Caco-2 (cell line): ENCODE data around the gene WDR4. TPM values are rescaled to one million over a fixed set of nuclear protein-coding genes. Genes with fewer than 3 reads are reported as not detected.

Experiments
- BruUV-seq: library from RNA; stranded (reverse); fragments of 400-500 nt; replicated peaks from 2 replicates; lab custom pipeline; 2021; lab: Mats Ljungman, UMichigan
- CTCF ChIA-PET: fragments of 300-600 bp; sonication (Branson Sonifier 250); formaldehyde crosslinking; loops from one replicate; lab custom pipeline; 2022; ENCODE audit warnings: antibody characterized with exemption; lab: Charles Lee
- POLR2A ChIA-PET: fragments of 300-600 bp; sonication (Branson Sonifier 250); formaldehyde crosslinking; loops from one replicate; lab custom pipeline; 2022; ENCODE audit warnings: antibody characterized with exemption; lab: Charles Lee
- DNase-seq, 2 experiments: peaks; one replicate each; pipeline versions ENCODE4 v3.0.0 to v3.0.0-alpha.2; 2020 to 2022
- H3K27me3 ChIP-seq: replicated peaks from 2 replicates; pipeline ENCODE4 v1.6.0; 2011; ENCODE audit warnings: low read length; ENCODE audit not compliant: control insufficient read depth, insufficient read depth
- H3K36me3 ChIP-seq: 2 replicates; pipeline ENCODE4 v1.5.1; 2011; ENCODE audit warnings: low read length; ENCODE audit not compliant: control insufficient read depth, insufficient read depth
- H3K4me1 ChIP-seq: fragments of 250-450 bp; sonication (Bioruptor Pico); 2 replicates; pipeline ENCODE4 v1.5.1; 2020; ENCODE audit warnings: mild to moderate bottlenecking
- H3K4me3 ChIP-seq: 2 replicates; pipeline ENCODE4 v1.5.1; 2011; ENCODE audit warnings: low read depth, mild to moderate bottlenecking, control low read depth, low read length
- H3K9me3 ChIP-seq: fragments of 250-450 bp; sonication (Bioruptor Pico); 2 replicates; pipeline ENCODE4 v1.5.1; 2020; ENCODE audit warnings: mild to moderate bottlenecking, moderate library complexity
- H3K27ac Mint-ChIP-seq: one replicate; pipeline ENCODE4 v1.8.0; 2022; ENCODE audit warnings: mixed read lengths; ENCODE audit not compliant: unreplicated experiment
- H3K27me3 Mint-ChIP-seq: one replicate; pipeline ENCODE4 v1.8.0; 2022; ENCODE audit warnings: mixed read lengths; ENCODE audit not compliant: insufficient read depth, unreplicated experiment
- H3K36me3 Mint-ChIP-seq: one replicate; pipeline ENCODE4 v1.8.0; 2022; ENCODE audit warnings: mild to moderate bottlenecking, mixed read lengths; ENCODE audit not compliant: insufficient read depth, unreplicated experiment
- H3K4me1 Mint-ChIP-seq: one replicate; pipeline ENCODE4 v1.8.0; 2022; ENCODE audit warnings: low read depth, mixed read lengths; ENCODE audit not compliant: unreplicated experiment
- H3K4me3 Mint-ChIP-seq: one replicate; pipeline ENCODE4 v1.8.0; 2022; ENCODE audit warnings: mild to moderate bottlenecking, moderate library complexity, mixed read lengths; ENCODE audit not compliant: unreplicated experiment
- H3K9me3 Mint-ChIP-seq: one replicate; pipeline ENCODE4 v1.8.0; 2022; ENCODE audit warnings: mixed read lengths; ENCODE audit not compliant: unreplicated experiment
- CTCF ChIP-seq, 2 experiments: fragments of 200-600 bp in 1 of 2; IDR thresholded peaks; 1 replicate in 1 of 2; 2 replicates in 1 of 2; pipeline versions ENCODE4 v1.5.1 to v1.8.0; 2011 to 2022; ENCODE audit warnings: antibody characterized with exemption in 1 of 2, control low read depth in 1 of 2, inconsistent platforms in 1 of 2, low read depth in 1 of 2, low read length in 1 of 2, mild to moderate bottlenecking in 1 of 2, moderate library complexity in 1 of 2; ENCODE audit not compliant: insufficient read depth in 1 of 2, severe bottlenecking in 1 of 2, unreplicated experiment in 1 of 2
- intact Hi-C: fragments of 100-400 bp; cut with micrococcal nuclease; formaldehyde crosslinking; loops from one replicate; pipeline ENCODE4 v1.10.0; 2022; ENCODE audit not compliant: unreplicated experiment
- total RNA-seq: library from RNA; stranded (reverse); gene quantifications from 2 replicates; pipeline ENCODE4 v1.2.3, GENCODE V29; 2022

WDR4 gene
- total RNA-seq, 1 experiment from 2014 or later = 35.0 TPM

GRCh38 chr21:42811960-42812359, 67.4 kb downstream of the WDR4 start:
- BruUV-seq = no TSS peak
- H3K27me3 Mint-ChIP-seq = no peaks in the 10 kb centered on the region
- ChIA-PET POLR2A (no interaction called here), CTCF (interaction anchor here (0.6 kb wide), 1 partner anchor 160 kb away, joined by 3 read pairs; no protein-coding TSS in a partner anchor)
- Histone ChIP-seq H3K9me3 (peaks cover 28% of the 10 kb centered on the region), H3K4me3 (no peak overlapping the region), H3K36me3 (no peaks in the 10 kb centered on the region), H3K27me3 (no peaks in the 10 kb centered on the region), H3K4me1 (peaks cover 12% of the 10 kb centered on the region)
- DNase-seq = no peak
- H3K4me1 Mint-ChIP-seq = peaks cover 16% of the 10 kb centered on the region
- no peak overlapping the region for H3K27ac Mint-ChIP-seq
- peaks cover 9% of the 10 kb centered on the region for H3K9me3 Mint-ChIP-seq
- intact Hi-C loops = no loop called here
- TF ChIP-seq CTCF (IDR thresholded peaks at IDR 0.05; ENCODE audit: insufficient read depth in 1 of 2, low read depth in 1 of 2, low read length in 1 of 2, severe bottlenecking in 1 of 2, unreplicated experiment in 1 of 2) = no peak
- peaks cover 5% of the 10 kb centered on the region for H3K36me3 Mint-ChIP-seq
- no peak overlapping the region for H3K4me3 Mint-ChIP-seq

- H3K36me3 Mint-ChIP-seq = peaks cover 5% of the 10 kb centered on the region
- Histone ChIP-seq H3K27me3 (no peaks in the 10 kb centered on the region), H3K36me3 (no peaks in the 10 kb centered on the region), H3K9me3 (0 out of 2 replicates have a peak, but pooled peaks cover 11% of the 10 kb centered on the region), H3K4me3 (no peak overlapping the region), H3K4me1 (peaks cover 21% of the 10 kb centered on the region)
- H3K9me3 Mint-ChIP-seq = peaks cover 22% of the 10 kb centered on the region
- TF ChIP-seq CTCF (IDR thresholded peaks at IDR 0.05; ENCODE audit: insufficient read depth in 1 of 2, low read depth in 1 of 2, low read length in 1 of 2, severe bottlenecking in 1 of 2, unreplicated experiment in 1 of 2) = no peak
- peaks cover 29% of the 10 kb centered on the region for H3K4me1 Mint-ChIP-seq
- no peak overlapping the region for H3K27ac Mint-ChIP-seq
- no peak for DNase-seq
- H3K4me3 Mint-ChIP-seq = no peak overlapping the region
- BruUV-seq = no TSS peak
- POLR2A ChIA-PET = no interaction called here
- H3K27me3 Mint-ChIP-seq = no peaks in the 10 kb centered on the region
- intact Hi-C loops = no loop called here
- CTCF ChIA-PET = no interaction called here
Measured at GRCh38 chr21:42809577-42810475, 69.5 kb downstream of the WDR4 start.

GRCh38 chr21:42809171-42809570, 70.2 kb downstream of the WDR4 start:
- H3K4me1 ChIP-seq = peaks cover 21% of the 10 kb centered on the region
- ChIA-PET POLR2A (no interaction called here), CTCF (no interaction called here)
- H3K4me3 ChIP-seq = no peak overlapping the region
- H3K36me3 ChIP-seq = no peaks in the 10 kb centered on the region
- no peak for DNase-seq
- H3K27ac Mint-ChIP-seq = no peak overlapping the region
- intact Hi-C loops = no loop called here
- peaks cover 5% of the 10 kb centered on the region for H3K36me3 Mint-ChIP-seq
- 0 out of 2 replicates have a peak, but pooled peaks cover 7% of the 10 kb centered on the region for H3K9me3 ChIP-seq
- no TSS peak for BruUV-seq
- no peaks in the 10 kb centered on the region for H3K27me3 Mint-ChIP-seq
- H3K27me3 ChIP-seq = no peaks in the 10 kb centered on the region
- H3K4me3 Mint-ChIP-seq = no peak overlapping the region
- H3K9me3 Mint-ChIP-seq = peaks cover 23% of the 10 kb centered on the region
- peaks cover 32% of the 10 kb centered on the region for H3K4me1 Mint-ChIP-seq
- TF ChIP-seq CTCF (IDR thresholded peaks at IDR 0.05; ENCODE audit: insufficient read depth in 1 of 2, low read depth in 1 of 2, low read length in 1 of 2, severe bottlenecking in 1 of 2, unreplicated experiment in 1 of 2) = no peak
